ENCODE data around the gene SFXN3.

The SFXN3 gene

GRCh38 chr10:101050208-101051069 lies 19.4 kb downstream of the SFXN3 start:
- peak; percentile 87 for DNase-seq (ENCODE audit: low spot score)
- TF ChIP-seq, protein P1, sequence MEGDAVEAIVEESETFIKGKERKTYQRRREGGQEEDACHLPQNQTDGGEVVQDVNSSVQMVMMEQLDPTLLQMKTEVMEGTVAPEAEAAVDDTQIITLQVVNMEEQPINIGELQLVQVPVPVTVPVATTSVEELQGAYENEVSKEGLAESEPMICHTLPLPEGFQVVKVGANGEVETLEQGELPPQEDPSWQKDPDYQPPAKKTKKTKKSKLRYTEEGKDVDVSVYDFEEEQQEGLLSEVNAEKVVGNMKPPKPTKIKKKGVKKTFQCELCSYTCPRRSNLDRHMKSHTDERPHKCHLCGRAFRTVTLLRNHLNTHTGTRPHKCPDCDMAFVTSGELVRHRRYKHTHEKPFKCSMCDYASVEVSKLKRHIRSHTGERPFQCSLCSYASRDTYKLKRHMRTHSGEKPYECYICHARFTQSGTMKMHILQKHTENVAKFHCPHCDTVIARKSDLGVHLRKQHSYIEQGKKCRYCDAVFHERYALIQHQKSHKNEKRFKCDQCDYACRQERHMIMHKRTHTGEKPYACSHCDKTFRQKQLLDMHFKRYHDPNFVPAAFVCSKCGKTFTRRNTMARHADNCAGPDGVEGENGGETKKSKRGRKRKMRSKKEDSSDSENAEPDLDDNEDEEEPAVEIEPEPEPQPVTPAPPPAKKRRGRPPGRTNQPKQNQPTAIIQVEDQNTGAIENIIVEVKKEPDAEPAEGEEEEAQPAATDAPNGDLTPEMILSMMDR (IDR thresholded peaks at IDR 0.05; ENCODE audit: extremely low read depth, missing control alignments), result peak; percentile 90

GRCh38 chr10:101052285-101052684 lies 21.3 kb downstream of the SFXN3 start:
- DNase-seq (ENCODE audit: low spot score), result no peak
- TF ChIP-seq, protein P1 (IDR thresholded peaks at IDR 0.05; ENCODE audit: extremely low read depth, missing control alignments), result no peak

GRCh38 chr10:101053516-101053915 lies 22.5 kb downstream of the SFXN3 start:
- TF ChIP-seq, protein P1 (IDR thresholded peaks at IDR 0.05; ENCODE audit: extremely low read depth, missing control alignments), result no peak
- no peak for DNase-seq (ENCODE audit: low spot score)

DNA sequence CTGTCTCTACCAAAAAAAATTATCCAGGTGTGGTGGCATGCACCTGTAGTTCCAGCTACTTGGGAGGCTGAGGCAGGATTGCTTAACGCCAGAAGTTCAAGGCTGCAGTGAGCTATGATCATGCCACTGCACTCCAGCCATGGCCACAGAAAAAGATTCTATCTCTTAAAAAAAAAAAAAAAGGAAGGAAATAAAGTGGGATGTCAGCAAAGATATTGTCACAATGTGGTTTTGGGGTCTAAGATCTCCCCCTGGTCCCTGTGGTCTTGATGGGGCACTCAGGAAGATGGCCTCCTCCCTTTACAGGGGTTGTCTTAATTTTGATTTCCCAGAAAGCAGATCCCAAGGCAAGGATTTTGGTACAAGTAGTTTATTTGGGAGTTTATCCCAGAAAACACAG lies 23.3 kb downstream of the SFXN3 start:
- TF ChIP-seq, protein P1 (IDR thresholded peaks at IDR 0.05; ENCODE audit: extremely low read depth, missing control alignments), result no peak
- DNase-seq (ENCODE audit: low spot score), result no peak

GRCh38 chr10:101054876-101055275 lies 23.8 kb downstream of the SFXN3 start:
- TF ChIP-seq, protein P1 (IDR thresholded peaks at IDR 0.05; ENCODE audit: extremely low read depth, missing control alignments), result no peak
- no peak for DNase-seq (ENCODE audit: low spot score)

DNA sequence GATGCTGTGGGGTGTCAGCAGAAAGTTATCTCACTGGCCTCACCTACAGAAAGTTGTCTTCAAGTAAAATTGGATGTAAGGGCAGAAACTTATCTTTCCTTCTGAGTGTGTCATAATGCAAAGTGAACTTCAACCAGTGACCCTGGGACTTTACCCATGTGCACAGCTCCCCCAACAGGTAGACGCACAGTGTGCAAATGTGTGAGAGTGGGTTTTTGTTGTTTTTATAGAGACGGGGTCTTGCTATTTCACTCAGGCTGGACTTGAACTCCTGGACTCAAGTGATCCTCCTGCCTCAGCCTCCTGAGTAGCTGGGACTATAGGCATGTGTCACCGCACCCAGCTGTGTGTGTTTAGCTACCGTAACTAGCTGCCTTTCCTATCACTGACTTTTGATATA lies 24.4 kb downstream of the SFXN3 start:
- DNase-seq (ENCODE audit: low spot score), result no peak
- TF ChIP-seq, protein P1 (IDR thresholded peaks at IDR 0.05; ENCODE audit: extremely low read depth, missing control alignments), result no peak

- TF ChIP-seq, protein P1 (IDR thresholded peaks at IDR 0.05; ENCODE audit: extremely low read depth, missing control alignments), result no peak
- no peak for DNase-seq (ENCODE audit: low spot score)
Observed at GRCh38 chr10:101056365-101057151, 25.5 kb downstream of the SFXN3 start.
